Nephron progenitor cell (in vitro differentiated cells): ENCODE results near the gene ATAD3B.
"Not testable (repeated sequence)": the region's sequence is repeated elsewhere in the genome, so short reads cannot be mapped to it uniquely, and the experiment has no call there.

Experiments
- DNase-seq: peaks from one replicate; pipeline ENCODE4 v3.0.0; 2021
- H3K27ac Mint-ChIP-seq: 2 replicates; pipeline ENCODE4 v1.8.0; 2021; ENCODE audit warnings: mild to moderate bottlenecking, moderate library complexity, mixed read lengths
- H3K27me3 Mint-ChIP-seq: 2 replicates; pipeline ENCODE4 v1.8.0; 2021; ENCODE audit warnings: mild to moderate bottlenecking, low read depth, mixed read lengths; ENCODE audit not compliant: poor library complexity
- H3K36me3 Mint-ChIP-seq: 2 replicates; pipeline ENCODE4 v1.8.0; 2021; ENCODE audit warnings: low read depth, mixed read lengths
- H3K4me1 Mint-ChIP-seq: 2 replicates; pipeline ENCODE4 v1.8.0; 2021; ENCODE audit warnings: mixed read lengths
- H3K4me3 Mint-ChIP-seq: 2 replicates; pipeline ENCODE4 v1.8.0; 2021; ENCODE audit warnings: mild to moderate bottlenecking, moderate library complexity, mixed read lengths
- H3K9me3 Mint-ChIP-seq: 2 replicates; pipeline ENCODE4 v1.8.0; 2021; ENCODE audit warnings: mild to moderate bottlenecking, moderate library complexity, mixed read lengths
- TF ChIP-seq, protein P1 (sequence below): fragments of 200-600 bp; sonication (generic); IDR thresholded peaks from 2 replicates; pipeline ENCODE4 v1.5.0; 2021; ENCODE audit warnings: antibody characterized with exemption

ATAD3B gene

DNA sequence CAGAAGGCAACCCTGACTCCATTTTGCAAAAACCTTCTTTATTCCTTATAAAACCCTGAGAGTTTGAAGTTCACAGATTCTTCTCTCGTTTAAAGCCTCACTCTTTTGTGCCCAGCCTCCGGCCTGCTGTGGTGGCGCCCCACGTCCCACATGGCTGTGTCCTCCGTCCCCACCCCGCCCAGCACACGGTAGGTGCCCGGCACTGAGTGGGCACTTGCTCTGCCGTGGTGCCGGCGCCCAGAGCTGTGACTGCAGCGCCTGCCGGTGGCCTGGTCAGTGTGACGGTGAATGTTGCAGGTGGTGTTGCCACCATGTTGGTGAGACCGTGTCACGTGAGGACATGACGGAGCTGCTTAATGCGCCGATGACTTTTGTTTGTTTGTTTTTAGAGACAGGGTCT lies 49.8 kb downstream of the ATAD3B start:
- DNase-seq: no peak
- Mint-ChIP-seq H3K27me3 (no peaks in the 10 kb centered on the region), H3K27ac (no peak overlapping the region), H3K4me3 (no peak overlapping the region), H3K9me3 (no peaks in the 10 kb centered on the region), H3K4me1 (no peaks in the 10 kb centered on the region), H3K36me3 (peaks cover 13% of the 10 kb centered on the region)
- TF ChIP-seq, protein P1, sequence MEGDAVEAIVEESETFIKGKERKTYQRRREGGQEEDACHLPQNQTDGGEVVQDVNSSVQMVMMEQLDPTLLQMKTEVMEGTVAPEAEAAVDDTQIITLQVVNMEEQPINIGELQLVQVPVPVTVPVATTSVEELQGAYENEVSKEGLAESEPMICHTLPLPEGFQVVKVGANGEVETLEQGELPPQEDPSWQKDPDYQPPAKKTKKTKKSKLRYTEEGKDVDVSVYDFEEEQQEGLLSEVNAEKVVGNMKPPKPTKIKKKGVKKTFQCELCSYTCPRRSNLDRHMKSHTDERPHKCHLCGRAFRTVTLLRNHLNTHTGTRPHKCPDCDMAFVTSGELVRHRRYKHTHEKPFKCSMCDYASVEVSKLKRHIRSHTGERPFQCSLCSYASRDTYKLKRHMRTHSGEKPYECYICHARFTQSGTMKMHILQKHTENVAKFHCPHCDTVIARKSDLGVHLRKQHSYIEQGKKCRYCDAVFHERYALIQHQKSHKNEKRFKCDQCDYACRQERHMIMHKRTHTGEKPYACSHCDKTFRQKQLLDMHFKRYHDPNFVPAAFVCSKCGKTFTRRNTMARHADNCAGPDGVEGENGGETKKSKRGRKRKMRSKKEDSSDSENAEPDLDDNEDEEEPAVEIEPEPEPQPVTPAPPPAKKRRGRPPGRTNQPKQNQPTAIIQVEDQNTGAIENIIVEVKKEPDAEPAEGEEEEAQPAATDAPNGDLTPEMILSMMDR: no peak

- H3K36me3 Mint-ChIP-seq: peaks cover 18% of the 10 kb centered on the region
- not testable (repeated sequence) for H3K4me3 Mint-ChIP-seq, DNase-seq, H3K27me3 Mint-ChIP-seq, H3K9me3 Mint-ChIP-seq, H3K27ac Mint-ChIP-seq, H3K4me1 Mint-ChIP-seq
Measured at GRCh38 chr1:1522536-1522935, 51.0 kb downstream of the ATAD3B start.

DNA sequence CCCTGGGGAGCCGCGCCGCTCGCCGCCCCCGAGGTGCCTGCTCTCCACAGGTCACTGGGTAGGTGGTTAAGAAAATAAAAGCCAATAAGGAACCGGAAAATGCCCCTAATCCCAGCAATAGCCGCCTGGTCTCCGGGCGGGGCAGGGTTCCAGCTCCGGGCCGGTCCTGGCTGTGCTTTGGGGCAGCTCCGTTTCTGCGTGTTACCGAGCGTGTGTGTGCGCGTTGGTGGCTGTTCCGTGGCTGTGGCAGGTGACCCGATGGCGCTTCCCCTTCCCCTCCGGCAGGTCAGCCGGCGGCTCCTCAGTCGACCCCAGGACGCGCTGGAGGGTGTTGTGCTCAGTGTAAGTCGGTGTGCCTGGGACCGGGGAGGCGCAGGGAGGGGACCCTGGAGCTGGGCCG lies 51.7 kb downstream of the ATAD3B start:
- H3K36me3 Mint-ChIP-seq: peaks cover 17% of the 10 kb centered on the region
- H3K4me3 Mint-ChIP-seq, H3K27ac Mint-ChIP-seq, H3K27me3 Mint-ChIP-seq, H3K9me3 Mint-ChIP-seq, H3K4me1 Mint-ChIP-seq, DNase-seq: not testable (repeated sequence)

DNA sequence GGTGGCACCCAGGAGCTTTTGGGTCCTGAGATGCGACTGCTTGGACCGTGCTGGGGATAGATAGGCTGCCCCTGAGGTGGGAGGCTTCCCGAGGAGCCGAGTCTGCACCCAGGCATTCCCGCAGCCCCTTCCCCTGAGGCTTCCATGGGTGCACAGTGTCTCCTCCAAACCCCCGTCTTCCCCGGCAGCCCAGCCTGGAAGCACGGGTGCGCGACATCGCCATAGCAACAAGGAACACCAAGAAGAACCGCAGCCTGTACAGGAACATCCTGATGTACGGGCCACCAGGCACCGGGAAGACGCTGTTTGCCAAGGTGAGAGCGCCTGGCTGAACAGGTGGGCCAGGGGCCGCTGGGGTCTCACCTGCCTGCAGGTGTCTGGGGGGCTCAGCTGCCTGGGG lies 52.1 kb downstream of the ATAD3B start:
- H3K9me3 Mint-ChIP-seq, H3K4me3 Mint-ChIP-seq, H3K27ac Mint-ChIP-seq, H3K27me3 Mint-ChIP-seq, DNase-seq, H3K4me1 Mint-ChIP-seq: not testable (repeated sequence)
- H3K36me3 Mint-ChIP-seq: peaks cover 13% of the 10 kb centered on the region

DNA sequence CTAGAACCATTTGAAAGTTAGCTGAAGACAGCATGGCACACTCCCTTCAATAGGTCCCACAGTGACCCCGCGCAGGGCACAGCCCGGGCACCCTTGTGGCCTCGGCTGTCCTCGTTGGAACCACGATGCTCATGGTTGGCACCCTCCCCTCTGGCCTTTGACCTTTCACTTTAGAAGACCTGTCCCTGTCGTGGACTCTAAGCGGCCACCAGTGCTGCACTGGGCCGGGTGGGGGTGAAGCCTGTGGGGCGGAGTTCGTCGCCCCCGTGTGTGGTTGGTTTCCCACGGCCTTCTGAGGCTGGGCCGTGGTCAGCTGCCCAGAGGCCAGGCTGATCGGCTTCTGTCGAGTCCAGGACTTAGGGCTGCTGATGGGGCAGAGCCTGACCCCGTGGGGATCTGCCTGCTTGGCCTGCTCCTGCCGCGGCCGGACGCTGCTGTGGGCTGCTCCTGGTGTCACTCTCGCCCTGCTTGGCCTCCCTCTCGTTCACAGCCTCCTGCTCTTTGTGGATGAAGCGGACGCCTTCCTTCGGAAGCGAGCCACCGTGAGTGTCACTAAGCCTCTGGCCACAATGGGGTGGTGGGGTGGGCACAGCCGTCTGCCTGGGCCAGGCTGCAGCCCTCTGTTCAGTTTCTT lies 53.3 kb downstream of the ATAD3B start:
- peaks cover 20% of the 10 kb centered on the region for H3K36me3 Mint-ChIP-seq
- H3K9me3 Mint-ChIP-seq, H3K4me3 Mint-ChIP-seq, H3K27ac Mint-ChIP-seq, H3K27me3 Mint-ChIP-seq, H3K4me1 Mint-ChIP-seq, DNase-seq: not testable (repeated sequence)

GRCh38 chr1:1526476-1526875 lies 54.9 kb downstream of the ATAD3B start:
- peaks cover 34% of the 10 kb centered on the region for H3K36me3 Mint-ChIP-seq
- not testable (repeated sequence) for H3K4me3 Mint-ChIP-seq, H3K4me1 Mint-ChIP-seq, DNase-seq, H3K27me3 Mint-ChIP-seq, H3K27ac Mint-ChIP-seq
- peaks cover 15% of the 10 kb centered on the region for H3K9me3 Mint-ChIP-seq

GRCh38 chr1:1527092-1527816 lies 55.7 kb downstream of the ATAD3B start:
- Mint-ChIP-seq H3K27ac (no peak overlapping the region), H3K36me3 (peaks cover 41% of the 10 kb centered on the region), H3K4me1 (no peaks in the 10 kb centered on the region), H3K4me3 (no peak overlapping the region), H3K27me3 (no peaks in the 10 kb centered on the region), H3K9me3 (peaks cover 21% of the 10 kb centered on the region)
- TF ChIP-seq, protein P1: no peak
- DNase-seq: no peak

GRCh38 chr1:1528301-1529267 lies 57.0 kb downstream of the ATAD3B start:
- H3K9me3 Mint-ChIP-seq: peaks cover 22% of the 10 kb centered on the region
- H3K27ac Mint-ChIP-seq: no peak overlapping the region
- no peak overlapping the region for H3K4me3 Mint-ChIP-seq
- DNase-seq: no peak
- no peaks in the 10 kb centered on the region for H3K4me1 Mint-ChIP-seq
- peaks cover 49% of the 10 kb centered on the region for H3K36me3 Mint-ChIP-seq
- no peaks in the 10 kb centered on the region for H3K27me3 Mint-ChIP-seq
- TF ChIP-seq, protein P1: no peak
